Measurements from ENCODE around the gene PARP1. TPM values are rescaled to one million over a fixed set of nuclear protein-coding genes. Genes with fewer than 3 reads are reported as not detected.
A peak's percentile ranks its signal among the peaks of the same experiment; 100 is the strongest.

The PARP1 gene
- total RNA-seq, 1 experiment from 2014 or later, result 376 TPM

DNA sequence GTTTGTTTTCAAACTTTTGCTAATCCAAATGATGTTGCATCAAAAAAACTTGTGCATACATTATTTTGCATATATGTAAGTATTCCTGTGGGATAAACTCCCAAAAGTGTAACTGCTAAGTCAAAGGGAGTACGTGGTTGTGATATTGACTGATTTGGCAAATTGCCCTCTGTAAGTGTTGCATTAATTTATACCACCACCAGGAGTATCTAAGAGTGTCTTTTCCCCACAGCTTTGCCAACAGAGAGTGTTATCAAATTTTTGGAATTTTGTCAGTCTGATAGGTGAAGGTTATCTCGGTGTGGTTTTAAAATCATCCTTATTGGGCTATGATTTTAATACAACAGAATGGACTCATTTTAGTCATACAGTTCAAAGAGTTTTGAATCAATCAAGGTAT is 30.1 kb upstream of the PARP1 start:
- Mint-ChIP-seq H3K36me3 (peaks cover 3% of the 10 kb centered on the region), H3K9me3 (peaks cover 23% of the 10 kb centered on the region), H3K27ac (no peak overlapping the region), H3K4me1 (peaks cover 12% of the 10 kb centered on the region), H3K4me3 (no peak overlapping the region), H3K27me3 (ENCODE audit: low read depth) (0 out of 2 replicates have a peak, but pooled peaks cover 4% of the 10 kb centered on the region)
- 0 out of 2 replicates have a peak, but pooled peaks have one; percentile 55 for ATAC-seq
- ChIA-PET POLR2A (no interaction called here), CTCF (interaction anchor here (1.3 to 1.9 kb wide), 3 partner anchors 19 to 188 kb away, joined by 3 to 10 read pairs (median 6); partner anchors contain the start of gene PARP1)
- no peak for TF ChIP-seq ZNF671 (CRISPR knock-in tag; IDR thresholded peaks at IDR 0.05)
- no peak for TF ChIP-seq ZNF263 (CRISPR knock-in tag; IDR thresholded peaks at IDR 0.05; ENCODE audit: low read depth)
- TF ChIP-seq, protein P1, sequence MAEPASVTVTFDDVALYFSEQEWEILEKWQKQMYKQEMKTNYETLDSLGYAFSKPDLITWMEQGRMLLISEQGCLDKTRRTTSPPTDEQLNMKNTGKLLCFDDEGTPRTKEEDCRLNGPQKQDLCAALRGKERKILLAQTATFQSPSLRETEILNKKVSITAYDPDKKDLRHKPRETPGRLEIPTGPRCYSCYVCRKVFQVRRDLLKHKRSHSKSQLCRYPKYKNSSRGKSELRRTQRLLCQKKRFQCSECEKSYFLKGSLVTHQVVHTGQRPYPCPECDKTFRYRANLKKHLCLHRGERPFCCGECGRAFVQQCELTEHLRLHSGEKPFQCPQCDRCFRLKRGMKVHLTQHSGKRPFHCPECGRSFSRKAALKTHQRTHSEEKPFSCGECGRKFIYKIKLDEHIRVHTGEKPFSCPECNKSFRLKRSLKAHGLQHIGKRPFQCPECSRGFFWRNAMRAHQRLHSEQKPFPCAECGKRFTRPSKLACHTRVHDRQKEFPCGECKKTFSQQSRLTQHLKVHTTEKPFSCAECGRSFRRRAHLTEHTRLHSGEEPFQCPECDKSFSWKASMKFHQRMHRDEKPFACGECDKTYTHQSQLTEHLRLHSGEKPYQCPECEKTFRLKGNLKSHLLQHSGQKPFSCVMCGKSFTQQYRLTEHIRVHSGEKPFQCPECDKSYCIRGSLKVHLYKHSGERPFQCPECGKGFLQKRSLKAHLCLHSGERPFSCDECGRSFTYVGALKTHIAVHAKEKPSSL (CRISPR knock-in tag; conservative IDR thresholded peaks at IDR 0.05), result no peak
- no peak for TF ChIP-seq ELF4 (CRISPR knock-in tag; IDR thresholded peaks at IDR 0.05; ENCODE audit: low read depth)
- TF ChIP-seq JUN (CRISPR knock-in tag; IDR thresholded peaks at IDR 0.05), result no peak
- TF ChIP-seq ATF1 (CRISPR knock-in tag; IDR thresholded peaks at IDR 0.05), result no peak
- TF ChIP-seq, protein P2, sequence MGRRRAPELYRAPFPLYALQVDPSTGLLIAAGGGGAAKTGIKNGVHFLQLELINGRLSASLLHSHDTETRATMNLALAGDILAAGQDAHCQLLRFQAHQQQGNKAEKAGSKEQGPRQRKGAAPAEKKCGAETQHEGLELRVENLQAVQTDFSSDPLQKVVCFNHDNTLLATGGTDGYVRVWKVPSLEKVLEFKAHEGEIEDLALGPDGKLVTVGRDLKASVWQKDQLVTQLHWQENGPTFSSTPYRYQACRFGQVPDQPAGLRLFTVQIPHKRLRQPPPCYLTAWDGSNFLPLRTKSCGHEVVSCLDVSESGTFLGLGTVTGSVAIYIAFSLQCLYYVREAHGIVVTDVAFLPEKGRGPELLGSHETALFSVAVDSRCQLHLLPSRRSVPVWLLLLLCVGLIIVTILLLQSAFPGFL (CRISPR knock-in tag; IDR thresholded peaks at IDR 0.05; ENCODE audit: borderline replicate concordance), result no peak
- TF ChIP-seq, protein P3, sequence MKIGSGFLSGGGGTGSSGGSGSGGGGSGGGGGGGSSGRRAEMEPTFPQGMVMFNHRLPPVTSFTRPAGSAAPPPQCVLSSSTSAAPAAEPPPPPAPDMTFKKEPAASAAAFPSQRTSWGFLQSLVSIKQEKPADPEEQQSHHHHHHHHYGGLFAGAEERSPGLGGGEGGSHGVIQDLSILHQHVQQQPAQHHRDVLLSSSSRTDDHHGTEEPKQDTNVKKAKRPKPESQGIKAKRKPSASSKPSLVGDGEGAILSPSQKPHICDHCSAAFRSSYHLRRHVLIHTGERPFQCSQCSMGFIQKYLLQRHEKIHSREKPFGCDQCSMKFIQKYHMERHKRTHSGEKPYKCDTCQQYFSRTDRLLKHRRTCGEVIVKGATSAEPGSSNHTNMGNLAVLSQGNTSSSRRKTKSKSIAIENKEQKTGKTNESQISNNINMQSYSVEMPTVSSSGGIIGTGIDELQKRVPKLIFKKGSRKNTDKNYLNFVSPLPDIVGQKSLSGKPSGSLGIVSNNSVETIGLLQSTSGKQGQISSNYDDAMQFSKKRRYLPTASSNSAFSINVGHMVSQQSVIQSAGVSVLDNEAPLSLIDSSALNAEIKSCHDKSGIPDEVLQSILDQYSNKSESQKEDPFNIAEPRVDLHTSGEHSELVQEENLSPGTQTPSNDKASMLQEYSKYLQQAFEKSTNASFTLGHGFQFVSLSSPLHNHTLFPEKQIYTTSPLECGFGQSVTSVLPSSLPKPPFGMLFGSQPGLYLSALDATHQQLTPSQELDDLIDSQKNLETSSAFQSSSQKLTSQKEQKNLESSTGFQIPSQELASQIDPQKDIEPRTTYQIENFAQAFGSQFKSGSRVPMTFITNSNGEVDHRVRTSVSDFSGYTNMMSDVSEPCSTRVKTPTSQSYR (CRISPR knock-in tag; IDR thresholded peaks at IDR 0.05), result no peak
- TF ChIP-seq CREM (CRISPR knock-in tag; IDR thresholded peaks at IDR 0.05), result no peak
- TF ChIP-seq, protein P4, sequence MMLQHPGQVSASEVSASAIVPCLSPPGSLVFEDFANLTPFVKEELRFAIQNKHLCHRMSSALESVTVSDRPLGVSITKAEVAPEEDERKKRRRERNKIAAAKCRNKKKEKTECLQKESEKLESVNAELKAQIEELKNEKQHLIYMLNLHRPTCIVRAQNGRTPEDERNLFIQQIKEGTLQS (CRISPR knock-in tag; conservative IDR thresholded peaks at IDR 0.05), result no peak
- no peak for TF ChIP-seq RELA (CRISPR knock-in tag; IDR thresholded peaks at IDR 0.05; ENCODE audit: borderline replicate concordance)
- no peak for DNase-seq (ENCODE audit: low spot score)

DNA sequence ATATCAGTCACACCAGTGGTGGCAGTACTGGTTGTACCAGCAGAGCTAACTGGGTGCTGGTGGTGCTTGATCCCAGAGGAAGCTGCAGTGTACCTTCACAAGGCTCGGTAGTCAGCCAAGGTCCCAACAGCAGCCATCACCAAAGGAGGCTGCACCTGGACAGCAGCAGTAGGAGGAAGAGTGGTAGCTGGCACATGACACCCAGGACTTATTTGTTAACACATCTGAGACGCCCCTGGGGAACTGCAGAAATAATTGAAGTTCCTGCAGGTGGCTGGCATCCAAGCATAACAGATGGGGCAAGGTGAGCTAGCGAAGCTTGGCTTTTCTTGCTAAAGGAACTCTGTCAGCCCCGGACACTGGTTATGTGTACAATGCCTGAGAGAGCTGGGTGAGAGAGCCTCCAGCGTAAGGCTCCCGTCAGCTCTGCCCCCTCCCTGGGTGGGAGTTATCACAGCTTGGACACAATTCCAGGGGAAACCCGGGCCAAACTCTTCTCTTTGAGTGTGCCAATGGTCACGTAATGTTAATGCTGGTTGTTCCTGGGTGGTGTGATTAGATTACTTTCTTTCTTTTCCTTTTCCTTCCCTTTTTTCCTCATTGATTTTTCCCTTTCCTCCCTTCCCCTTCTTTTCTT is 29.1 kb upstream of the PARP1 start:
- Mint-ChIP-seq H3K27ac (no peak overlapping the region), H3K9me3 (peaks cover 23% of the 10 kb centered on the region), H3K36me3 (peaks cover 3% of the 10 kb centered on the region), H3K27me3 (ENCODE audit: low read depth) (0 out of 2 replicates have a peak, but pooled peaks cover 4% of the 10 kb centered on the region), H3K4me3 (no peak overlapping the region), H3K4me1 (peaks cover 15% of the 10 kb centered on the region)
- DNase-seq (ENCODE audit: low spot score) (no peak), ATAC-seq (no peak)
- CTCF ChIA-PET, result interaction anchor here (0.9 to 2.5 kb wide), 6 partner anchors 9 to 189 kb away, joined by 3 to 10 read pairs (median 4); partner anchors contain the start of genes PARP1 and STUM
- POLR2A ChIA-PET, result no interaction called here
- TF ChIP-seq, protein P5, sequence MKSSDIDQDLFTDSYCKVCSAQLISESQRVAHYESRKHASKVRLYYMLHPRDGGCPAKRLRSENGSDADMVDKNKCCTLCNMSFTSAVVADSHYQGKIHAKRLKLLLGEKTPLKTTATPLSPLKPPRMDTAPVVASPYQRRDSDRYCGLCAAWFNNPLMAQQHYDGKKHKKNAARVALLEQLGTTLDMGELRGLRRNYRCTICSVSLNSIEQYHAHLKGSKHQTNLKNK (CRISPR knock-in tag; IDR thresholded peaks at IDR 0.05), result no peak
- TF ChIP-seq, protein P6, sequence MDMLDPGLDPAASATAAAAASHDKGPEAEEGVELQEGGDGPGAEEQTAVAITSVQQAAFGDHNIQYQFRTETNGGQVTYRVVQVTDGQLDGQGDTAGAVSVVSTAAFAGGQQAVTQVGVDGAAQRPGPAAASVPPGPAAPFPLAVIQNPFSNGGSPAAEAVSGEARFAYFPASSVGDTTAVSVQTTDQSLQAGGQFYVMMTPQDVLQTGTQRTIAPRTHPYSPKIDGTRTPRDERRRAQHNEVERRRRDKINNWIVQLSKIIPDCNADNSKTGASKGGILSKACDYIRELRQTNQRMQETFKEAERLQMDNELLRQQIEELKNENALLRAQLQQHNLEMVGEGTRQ (CRISPR knock-in tag; IDR thresholded peaks at IDR 0.05), result no peak
- TF ChIP-seq, protein P7, sequence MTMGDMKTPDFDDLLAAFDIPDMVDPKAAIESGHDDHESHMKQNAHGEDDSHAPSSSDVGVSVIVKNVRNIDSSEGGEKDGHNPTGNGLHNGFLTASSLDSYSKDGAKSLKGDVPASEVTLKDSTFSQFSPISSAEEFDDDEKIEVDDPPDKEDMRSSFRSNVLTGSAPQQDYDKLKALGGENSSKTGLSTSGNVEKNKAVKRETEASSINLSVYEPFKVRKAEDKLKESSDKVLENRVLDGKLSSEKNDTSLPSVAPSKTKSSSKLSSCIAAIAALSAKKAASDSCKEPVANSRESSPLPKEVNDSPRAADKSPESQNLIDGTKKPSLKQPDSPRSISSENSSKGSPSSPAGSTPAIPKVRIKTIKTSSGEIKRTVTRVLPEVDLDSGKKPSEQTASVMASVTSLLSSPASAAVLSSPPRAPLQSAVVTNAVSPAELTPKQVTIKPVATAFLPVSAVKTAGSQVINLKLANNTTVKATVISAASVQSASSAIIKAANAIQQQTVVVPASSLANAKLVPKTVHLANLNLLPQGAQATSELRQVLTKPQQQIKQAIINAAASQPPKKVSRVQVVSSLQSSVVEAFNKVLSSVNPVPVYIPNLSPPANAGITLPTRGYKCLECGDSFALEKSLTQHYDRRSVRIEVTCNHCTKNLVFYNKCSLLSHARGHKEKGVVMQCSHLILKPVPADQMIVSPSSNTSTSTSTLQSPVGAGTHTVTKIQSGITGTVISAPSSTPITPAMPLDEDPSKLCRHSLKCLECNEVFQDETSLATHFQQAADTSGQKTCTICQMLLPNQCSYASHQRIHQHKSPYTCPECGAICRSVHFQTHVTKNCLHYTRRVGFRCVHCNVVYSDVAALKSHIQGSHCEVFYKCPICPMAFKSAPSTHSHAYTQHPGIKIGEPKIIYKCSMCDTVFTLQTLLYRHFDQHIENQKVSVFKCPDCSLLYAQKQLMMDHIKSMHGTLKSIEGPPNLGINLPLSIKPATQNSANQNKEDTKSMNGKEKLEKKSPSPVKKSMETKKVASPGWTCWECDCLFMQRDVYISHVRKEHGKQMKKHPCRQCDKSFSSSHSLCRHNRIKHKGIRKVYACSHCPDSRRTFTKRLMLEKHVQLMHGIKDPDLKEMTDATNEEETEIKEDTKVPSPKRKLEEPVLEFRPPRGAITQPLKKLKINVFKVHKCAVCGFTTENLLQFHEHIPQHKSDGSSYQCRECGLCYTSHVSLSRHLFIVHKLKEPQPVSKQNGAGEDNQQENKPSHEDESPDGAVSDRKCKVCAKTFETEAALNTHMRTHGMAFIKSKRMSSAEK (CRISPR knock-in tag; IDR thresholded peaks at IDR 0.05; ENCODE audit: borderline replicate concordance), result no peak
- TF ChIP-seq, protein P8, sequence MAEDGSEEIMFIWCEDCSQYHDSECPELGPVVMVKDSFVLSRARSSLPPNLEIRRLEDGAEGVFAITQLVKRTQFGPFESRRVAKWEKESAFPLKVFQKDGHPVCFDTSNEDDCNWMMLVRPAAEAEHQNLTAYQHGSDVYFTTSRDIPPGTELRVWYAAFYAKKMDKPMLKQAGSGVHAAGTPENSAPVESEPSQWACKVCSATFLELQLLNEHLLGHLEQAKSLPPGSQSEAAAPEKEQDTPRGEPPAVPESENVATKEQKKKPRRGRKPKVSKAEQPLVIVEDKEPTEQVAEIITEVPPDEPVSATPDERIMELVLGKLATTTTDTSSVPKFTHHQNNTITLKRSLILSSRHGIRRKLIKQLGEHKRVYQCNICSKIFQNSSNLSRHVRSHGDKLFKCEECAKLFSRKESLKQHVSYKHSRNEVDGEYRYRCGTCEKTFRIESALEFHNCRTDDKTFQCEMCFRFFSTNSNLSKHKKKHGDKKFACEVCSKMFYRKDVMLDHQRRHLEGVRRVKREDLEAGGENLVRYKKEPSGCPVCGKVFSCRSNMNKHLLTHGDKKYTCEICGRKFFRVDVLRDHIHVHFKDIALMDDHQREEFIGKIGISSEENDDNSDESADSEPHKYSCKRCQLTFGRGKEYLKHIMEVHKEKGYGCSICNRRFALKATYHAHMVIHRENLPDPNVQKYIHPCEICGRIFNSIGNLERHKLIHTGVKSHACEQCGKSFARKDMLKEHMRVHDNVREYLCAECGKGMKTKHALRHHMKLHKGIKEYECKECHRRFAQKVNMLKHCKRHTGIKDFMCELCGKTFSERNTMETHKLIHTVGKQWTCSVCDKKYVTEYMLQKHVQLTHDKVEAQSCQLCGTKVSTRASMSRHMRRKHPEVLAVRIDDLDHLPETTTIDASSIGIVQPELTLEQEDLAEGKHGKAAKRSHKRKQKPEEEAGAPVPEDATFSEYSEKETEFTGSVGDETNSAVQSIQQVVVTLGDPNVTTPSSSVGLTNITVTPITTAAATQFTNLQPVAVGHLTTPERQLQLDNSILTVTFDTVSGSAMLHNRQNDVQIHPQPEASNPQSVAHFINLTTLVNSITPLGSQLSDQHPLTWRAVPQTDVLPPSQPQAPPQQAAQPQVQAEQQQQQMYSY (CRISPR knock-in tag; IDR thresholded peaks at IDR 0.05), result no peak
- TF ChIP-seq GRHL2 (CRISPR knock-in tag; IDR thresholded peaks at IDR 0.05; ENCODE audit: insufficient replicate concordance, severe bottlenecking) (no peak), OVOL2 (CRISPR knock-in tag; IDR thresholded peaks at IDR 0.05; ENCODE audit: borderline replicate concordance) (no peak)

All from WTC11 (cell line).